GM21528 (cell line): ENCODE measurements around the gene MARK3.

Experiments
- ATAC-seq: cut with Tn5 transposase; IDR thresholded peaks from one replicate; pipeline ENCODE4 v1.9.1; 2021; ENCODE audit warnings: mild to moderate bottlenecking, moderate library complexity; ENCODE audit not compliant: unreplicated experiment, low FRiP score

Gene MARK3

DNA sequence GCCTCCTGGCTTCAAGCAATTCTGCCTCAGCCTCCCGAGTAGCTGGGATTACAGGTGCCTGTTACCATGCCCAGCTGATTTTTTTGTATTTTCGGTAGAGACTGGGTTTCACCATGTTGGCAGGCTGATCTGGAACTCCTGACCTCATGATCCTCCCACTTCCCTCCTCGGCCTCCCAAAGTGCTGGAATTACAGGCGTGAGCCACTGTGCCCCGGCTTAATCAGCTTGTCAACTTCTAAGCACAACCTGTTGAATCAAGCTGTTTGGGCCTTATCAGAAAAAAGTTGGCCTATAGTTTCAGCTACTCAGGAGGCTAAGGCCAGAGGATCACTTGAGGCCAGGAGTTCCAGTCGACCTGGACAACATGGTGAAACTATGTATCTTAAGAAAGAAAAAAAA, 7.9 kb downstream of the MARK3 start:
- ATAC-seq: no peak

DNA sequence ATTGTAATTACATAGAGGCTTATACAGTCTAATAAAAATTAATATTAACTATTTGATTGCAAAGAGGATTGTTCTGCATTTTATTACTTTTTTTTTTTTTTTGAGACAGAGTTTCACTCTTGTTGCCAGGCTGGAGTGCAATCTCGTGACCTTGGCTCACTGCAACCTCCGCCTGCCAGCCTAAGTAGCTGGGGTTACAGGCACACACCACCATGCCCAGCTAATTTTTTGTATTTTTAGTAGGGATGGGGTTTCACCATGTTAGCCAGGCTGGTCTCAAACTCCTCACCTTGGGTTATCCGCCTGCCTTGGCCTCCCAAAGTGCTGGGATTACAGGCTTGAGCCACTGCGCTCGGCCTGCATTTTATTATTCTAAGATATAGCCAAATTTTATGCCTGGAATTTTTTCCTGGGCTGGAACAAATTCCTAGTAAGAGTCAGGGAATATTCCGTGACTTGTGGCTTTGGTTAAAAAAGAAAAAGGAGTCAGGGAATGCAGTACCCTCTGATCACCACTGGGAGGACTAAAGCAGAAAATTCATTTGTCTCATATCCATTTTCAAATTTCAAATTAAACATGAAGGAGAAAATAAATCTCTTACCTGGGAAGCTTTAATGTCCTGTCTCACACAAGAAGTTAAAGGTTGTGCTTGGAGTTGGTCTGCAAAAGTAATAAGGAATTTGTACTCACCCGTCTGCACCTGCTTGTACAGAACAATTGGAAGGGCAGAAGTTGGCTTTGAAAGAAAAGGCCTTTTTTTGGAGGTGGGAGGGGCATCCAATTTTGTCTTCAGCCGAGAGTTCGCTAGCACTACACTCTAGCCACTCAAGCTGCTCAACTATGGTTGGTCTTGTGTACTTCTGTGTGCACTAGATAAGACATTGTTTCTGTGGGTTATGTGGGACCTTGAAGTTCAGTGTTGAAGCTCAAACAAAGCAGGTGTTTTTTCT, 8.7 kb downstream of the MARK3 start:
- ATAC-seq: no peak

DNA sequence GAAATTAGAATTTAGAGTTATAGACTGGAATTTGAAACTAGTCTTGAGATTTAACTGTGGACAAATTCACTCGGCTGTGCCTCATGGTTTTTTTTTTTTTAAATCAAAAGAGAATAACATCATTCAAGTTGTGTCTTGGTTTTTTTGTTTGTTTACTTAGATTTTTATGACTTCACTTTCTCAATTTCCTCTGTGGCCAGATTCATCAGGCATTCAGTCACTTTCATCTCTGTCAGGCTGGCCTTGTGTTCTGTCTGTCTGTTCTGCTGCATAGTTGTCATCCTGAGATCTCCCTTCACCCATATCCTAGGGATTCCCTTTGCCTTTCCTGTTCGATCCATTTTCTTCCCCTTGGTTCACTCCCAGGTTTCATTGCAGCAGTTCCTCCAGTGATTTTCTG, 10.0 kb downstream of the MARK3 start:
- no peak for ATAC-seq

DNA sequence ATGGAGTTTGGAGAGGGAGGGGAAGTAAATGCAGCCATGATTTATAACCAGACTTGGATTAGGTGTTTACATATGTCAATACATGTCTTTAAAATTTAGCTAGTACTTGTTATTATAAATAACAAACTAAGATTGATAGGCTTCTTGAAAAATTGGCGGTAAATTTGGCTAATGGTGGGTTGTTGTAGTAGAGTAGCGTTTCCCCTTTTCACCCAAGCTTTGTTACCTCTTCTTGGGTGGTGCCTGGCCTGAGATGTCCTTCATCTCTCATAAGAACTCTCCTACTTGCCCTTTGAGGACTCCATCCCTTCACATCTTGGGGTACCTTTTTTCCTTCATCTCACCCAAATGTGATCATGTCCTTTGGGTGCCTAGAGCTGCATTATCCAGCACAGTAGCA, 11.2 kb downstream of the MARK3 start:
- ATAC-seq: no peak

DNA sequence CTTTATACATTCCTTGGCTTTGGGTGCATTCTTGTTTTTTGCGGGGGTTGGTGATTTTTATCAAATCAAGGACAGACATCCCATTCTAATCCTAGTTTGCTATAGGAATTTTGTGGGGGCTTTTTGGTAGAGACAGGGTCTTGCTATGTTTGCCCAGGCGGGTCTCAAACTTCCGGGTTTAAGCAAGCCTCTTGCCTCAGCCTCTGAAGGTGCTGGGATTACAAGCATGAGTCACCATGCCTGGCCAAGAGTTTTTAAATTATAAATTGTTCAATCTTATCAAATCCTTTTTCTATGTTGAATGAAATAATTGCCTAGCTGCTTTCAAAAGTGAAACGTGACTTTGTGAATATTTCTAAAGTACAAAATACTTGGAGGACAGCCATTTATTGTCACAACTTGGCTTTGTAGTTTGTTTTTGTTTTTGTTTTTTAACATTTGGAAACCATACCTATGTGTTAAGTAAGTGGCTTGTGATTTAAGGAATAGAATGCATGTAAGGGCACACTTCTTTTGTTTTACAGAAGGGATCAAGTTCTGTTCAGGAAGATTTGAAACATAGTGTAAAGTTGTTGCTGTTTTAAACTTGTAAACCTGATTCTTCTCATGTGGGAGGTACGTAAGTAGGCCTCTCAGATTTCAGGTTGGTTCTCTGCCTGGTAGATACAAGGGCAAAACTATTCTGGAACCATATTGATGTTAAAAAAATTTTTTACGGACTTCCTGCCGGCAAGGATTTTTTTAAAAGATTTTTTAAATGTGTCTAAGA, 13.4 kb downstream of the MARK3 start:
- no peak for ATAC-seq

DNA sequence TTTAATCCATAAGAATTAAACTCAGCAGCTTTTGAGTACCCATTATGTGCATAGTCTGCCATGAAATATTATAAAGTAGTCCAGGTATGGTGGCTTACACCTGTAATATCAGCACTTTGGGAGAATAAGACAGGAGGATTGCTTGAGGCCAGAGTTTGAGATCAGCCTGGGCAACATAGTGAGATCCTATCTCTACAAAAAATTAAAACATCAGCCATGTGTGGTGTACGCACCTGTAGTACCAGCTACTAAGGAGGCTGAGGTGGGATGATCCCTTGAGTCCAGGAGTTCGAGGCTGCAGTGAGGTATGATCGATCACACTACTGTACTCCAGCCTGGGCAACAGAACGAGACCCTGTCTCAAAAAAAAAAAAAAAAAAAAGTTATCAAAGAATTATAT, 15.3 kb downstream of the MARK3 start:
- ATAC-seq: no peak

DNA sequence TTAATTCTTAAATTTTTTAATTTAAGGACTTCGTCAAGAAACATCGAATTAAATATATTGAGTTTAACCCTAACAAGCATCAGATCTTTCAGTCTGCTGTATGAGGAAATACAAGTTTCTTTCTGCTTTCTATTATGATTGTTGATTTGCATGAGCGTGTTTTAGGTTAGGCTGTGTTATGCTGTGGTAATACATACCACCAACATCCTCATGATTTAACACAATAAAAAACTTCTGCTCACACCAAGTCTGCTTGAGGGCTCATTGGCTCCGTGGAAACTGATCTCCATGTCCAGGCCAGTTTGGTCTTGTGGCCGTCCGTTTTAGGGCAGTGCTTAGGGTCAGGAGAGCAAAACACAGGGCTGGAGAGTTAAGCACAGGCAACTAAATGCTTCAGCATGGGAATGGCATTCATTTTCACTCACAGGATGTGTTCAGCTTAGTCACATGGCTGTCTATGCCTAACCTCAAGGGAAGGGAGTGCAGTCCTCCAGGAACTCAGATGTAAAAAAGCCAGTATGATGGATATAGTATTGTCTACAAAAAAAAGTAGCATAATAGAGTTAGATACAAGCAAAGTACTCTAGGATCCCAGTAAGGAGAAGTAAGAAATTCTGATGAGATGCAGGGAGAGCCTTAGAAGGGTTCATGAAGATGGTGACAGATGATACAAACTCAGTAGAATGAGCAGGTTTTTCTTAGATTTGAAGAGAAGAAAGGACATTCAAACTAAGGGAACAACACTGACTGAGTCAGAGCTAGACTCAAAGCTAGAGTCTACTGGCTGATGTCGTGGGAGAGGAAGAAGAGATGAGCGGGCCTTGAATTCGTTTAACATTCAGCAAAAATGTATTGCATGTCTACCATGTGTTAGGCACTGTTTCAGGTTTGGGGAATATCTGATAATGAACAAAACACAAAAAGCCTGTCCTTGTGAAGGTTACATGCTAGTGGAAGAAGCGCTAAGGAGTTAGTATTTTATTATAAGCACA, 16.3 kb downstream of the MARK3 start:
- no peak for ATAC-seq

DNA sequence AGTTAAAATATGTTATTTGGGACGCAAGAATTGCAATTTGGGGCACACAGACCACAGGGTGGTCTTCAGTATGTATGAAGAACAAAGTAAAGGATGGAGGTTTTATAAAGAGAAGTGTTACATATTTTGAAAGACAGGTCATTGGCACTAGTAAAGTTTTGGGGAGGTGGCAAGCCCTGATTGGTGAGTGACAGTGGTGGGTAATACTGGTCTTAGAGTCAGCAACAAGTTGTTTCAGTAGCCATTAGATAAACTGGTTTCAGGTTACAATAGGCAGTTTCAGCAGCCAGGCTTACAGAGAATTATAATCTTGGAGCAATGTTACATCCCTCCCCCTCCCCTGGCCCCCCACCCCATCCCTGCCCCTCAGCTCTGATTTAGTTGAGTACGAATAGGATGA, 17.5 kb downstream of the MARK3 start:
- no peak for ATAC-seq

DNA sequence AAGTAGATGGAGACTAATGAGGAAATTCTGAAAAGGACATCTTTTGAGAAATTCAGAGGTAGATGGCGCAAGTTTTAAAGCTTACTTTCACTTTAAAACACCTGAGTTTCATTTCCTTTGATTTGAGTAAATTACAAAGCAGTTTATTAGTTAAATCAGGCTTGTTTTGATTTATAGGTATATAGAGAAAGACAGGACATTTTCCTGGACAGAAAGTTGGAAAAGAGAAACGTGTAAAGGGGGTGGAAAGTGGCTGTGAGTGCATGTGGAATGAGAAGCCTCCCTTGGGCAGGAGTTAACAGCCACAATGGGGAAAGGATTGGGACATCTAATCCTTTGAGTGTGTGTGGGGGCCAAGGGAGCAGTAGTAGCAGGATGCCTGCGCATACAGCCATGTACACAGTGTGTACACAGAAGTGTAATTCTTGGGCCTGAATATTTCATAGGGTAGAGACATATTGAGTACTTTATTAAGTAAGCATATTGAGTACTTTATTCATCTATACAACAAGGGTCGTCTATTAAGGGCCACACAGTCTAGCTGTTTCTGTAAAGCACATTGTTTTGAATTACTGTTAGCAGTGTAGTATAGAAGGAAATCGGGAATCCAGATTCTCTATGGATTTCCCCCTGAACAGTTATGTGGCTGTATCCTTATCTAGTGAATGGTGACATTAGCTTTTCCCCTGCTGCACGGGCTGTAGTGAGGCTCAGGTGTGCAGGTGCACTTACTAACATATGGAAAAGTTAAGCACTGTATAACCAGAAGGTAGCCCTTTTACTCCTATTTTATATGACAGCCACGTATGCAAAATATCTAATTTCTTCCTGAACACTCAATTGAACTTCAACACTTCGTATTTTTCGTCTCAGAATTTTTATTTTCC, 19.1 kb downstream of the MARK3 start:
- no peak for ATAC-seq

DNA sequence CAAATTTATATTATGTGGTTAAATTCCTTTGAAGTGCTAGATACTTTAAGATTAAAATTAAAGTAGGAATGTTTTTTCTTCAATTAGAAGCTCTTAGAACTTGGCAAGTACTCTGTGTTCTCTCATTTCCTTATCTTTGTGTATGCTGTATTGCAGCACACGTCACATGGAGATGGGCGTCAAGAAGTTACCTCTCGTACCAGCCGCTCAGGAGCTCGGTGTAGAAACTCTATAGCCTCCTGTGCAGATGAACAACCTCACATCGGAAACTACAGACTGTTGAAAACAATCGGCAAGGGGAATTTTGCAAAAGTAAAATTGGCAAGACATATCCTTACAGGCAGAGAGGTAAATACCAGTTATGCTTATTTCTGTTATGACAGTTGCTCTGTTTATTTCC, 19.7 kb downstream of the MARK3 start:
- no peak for ATAC-seq

DNA sequence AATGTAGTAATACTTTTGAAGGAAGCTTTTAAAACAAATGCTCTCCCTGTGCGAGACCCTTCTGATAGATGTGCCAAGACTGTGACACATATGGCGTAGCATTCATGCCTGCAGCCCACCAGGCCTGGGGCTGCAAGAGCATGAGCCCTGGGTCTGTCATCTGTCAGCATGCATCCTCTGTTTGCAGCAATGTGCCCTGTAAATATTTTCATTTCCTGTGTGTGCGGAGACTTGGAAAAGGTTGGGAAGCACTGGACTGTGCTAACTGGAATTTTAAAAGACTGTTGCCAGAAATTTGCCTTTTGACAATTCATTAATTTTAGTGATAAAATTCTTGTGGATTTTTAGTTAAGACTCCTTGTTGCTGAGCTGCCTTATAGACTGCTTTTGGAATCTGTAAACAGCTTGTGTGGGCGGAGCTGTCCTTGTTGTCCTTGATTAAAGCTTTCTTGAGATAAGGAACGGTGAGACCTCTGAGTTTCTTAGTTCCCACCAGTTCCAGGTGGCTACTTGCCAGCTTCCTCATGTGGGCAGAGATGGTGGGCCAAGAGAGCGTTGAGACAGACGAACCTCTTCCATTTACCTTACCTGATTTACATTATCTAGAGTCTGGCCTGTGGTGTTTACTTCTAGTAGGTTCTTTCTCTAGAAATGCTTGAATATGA, 23.4 kb downstream of the MARK3 start:
- ATAC-seq: no peak

DNA sequence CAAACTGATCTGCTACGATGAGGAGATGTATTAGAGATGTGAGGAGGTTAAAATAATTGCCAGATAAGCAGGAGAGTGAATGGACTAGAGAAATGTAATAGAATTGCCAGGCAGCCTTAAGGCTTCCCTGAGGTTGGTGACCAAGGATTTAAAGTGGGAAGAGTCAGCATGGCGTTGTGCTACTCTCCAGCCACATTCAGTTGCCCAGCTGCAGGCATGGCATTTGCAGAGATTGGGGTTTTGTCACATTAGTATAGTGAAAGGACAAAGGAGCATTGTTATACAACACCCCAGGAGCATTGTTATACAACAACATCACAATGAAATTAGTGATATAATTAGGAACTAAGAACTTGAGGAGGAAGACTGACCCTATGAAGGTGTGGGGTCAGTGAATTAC, 31.7 kb downstream of the MARK3 start:
- no peak for ATAC-seq

DNA sequence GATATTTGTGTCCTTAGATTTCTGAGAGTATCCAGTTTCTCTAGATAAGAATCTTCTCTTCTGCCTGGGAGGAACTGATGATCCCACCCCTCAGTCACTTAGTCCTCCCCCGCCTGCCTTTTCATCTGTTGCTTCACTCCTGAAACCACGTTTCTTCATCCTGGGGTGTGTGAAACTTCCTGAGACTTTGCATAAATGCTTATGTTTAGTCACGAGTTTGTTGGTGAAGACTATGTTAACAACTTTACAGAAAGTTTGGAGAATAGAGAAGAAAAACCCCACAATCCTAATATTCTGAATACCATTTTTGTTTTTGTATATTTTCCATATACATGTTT, 33.2 kb downstream of the MARK3 start:
- no peak for ATAC-seq

DNA sequence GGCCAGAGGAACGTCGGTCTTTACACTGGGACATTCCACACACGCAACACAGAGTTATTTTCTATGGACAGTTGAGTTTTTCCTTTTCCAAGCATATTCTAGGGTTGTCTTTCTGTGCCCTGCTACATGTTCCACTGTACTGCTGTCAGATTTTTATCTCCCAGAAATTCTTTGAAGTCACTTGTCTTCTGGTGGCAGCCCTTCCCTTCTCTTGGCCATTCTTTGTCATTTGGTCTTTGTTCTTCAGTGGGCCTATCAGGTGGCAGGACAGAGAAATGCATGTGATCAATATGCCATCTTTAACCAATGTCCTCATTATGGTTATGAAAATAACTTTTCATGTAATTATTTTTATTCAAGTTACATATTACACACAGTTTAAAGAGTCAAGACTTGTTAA, 36.3 kb downstream of the MARK3 start:
- ATAC-seq: no peak

DNA sequence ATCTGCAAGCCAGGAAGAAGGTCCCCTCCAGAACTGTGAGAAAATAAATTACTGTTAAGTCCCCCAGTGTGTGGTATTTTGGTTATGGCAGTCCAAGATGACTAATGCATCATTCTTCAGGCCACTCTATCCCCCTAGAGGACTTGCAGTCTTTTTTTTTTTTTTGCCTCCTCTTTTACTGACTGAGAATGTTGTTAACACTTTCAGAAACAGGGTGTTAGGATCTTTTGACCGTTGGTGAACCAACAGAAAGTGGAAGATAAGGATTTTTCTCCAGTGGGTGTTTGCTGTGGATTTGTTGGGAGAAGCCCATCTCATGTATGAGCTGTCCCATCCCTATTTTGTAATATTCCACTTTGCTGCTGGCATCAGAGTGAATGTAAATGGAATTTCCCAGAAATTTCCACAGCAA, 37.8 kb downstream of the MARK3 start:
- ATAC-seq: no peak

DNA sequence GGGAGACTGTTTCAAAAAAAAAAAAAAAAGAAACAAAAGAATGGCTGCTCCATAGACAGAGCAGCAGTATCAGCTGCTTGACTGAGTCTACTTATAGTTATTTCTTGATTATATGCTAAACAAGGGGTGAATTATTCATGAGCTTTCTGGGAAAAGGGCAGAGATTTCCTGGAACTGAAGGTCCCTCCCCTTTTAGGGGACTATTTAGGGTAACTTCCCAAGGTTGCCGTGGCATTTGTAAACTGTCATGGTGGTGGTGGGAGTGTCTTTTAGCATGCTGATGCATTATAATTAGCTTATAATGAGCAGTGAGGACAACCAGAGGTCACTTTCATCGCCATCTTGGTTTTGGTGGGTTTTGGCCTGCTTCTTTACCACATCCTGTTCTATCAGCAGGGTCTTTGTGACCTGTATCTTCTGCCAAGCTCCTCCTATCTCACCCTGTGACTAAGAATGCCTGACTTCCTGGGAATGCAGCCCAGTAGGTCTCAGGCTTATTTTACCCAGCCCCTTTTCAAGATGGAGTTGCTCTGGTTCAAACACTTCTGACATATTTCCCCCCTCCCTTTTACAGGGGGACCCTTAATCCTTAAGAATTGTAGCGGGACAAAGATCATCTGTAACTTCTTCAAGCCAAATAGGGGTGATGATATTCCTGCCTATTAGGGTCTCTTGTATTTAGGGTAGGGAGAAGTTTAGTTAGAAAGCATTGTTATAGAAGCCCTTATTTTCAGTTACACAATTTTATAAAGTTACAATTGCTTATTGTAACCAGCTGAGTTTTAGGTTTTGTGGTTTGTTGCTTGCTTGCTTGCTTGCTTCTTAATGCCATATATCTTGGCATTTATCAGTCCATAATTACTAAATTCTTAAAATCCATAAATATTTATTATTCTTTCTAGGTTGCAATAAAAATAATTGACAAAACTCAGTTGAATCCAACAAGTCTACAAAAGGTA, 42.5 kb downstream of the MARK3 start:
- ATAC-seq: no peak

DNA sequence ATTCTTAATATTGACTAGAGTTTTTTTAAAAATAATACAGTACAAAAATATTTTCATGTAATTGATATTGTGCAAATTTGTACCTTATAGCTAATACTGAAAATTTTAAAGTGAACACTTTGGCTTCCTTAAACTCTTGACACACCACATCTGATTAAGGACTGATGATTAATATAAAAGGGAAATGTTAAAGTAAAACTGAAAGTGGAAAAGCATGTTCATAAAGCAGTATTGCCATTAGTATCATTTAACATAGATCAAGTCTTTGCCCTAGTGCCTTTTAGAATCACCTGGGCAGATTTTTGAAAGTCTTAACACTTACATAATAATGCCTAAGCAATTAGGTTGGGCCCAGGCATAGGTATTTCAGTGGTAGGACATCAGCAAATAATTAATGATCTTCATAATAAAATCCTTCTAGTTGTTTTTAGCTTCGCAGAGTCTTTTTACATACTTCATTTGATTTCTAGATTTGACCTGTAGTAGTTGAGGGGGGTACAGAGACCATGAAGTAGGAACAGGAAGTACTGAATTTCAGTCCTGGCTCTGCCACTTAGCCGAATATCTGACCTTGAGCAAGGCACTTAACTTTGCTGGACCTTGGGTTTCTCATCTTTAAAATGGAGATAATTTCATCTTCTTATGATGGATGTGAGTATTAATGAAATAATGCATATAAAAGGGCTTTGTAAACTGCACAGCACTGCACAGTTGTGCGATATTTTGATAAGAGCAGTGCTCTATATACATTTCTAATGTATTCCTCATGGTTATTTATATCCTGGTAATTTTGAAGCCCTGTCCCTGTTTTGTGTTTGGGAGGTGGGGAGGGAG, 43.7 kb downstream of the MARK3 start:
- no peak for ATAC-seq
